Measurements from ENCODE around the gene CPSF3. TPM values are rescaled to one million over a fixed set of nuclear protein-coding genes. Genes with fewer than 3 reads are reported as not detected.

The CPSF3 gene
- total RNA-seq, 1 experiment from 2014 or later: 86.8 TPM

- H3K36me3 ChIP-seq (ENCODE audit: insufficient read depth, low read length, poor library complexity, severe bottlenecking): peaks cover 47% of the 10 kb centered on the region
- no peaks in the 10 kb centered on the region for H3K27me3 ChIP-seq (replicated peaks; ENCODE audit: insufficient read depth, low read depth, low read length, poor library complexity)
- no peak overlapping the region for H3K27ac ChIP-seq (ENCODE audit: low read depth, low read length, poor library complexity, severe bottlenecking)
- no peak for DNase-seq (ENCODE audit: low spot score)
- no peak overlapping the region for H3K4me3 ChIP-seq (ENCODE audit: low read depth, low read length, poor library complexity, severe bottlenecking)
- no peaks in the 10 kb centered on the region for H3K4me1 ChIP-seq (ENCODE audit: insufficient read depth, low read length, poor library complexity, severe bottlenecking)
- ChIA-PET CTCF (no interaction called here), POLR2A (ENCODE audit: low non-redundant PET) (no interaction called here)
- BruUV-seq (replicated peaks): no TSS peak
- intact Hi-C loops (cut with micrococcal nuclease; ENCODE audit: unreplicated experiment): no loop called here
- no peaks in the 10 kb centered on the region for H3K9me3 ChIP-seq (ENCODE audit: low read depth, low read length, poor library complexity, severe bottlenecking)
- TF ChIP-seq CTCF (conservative IDR thresholded peaks at IDR 0.05; ENCODE audit: low read depth, low read length) (no peak), EZH2 (IDR thresholded peaks at IDR 0.05; ENCODE audit: borderline replicate concordance, low read depth, low read length, poor library complexity, severe bottlenecking) (no peak)
Observed at GRCh38 chr2:9519250-9519649, 95.8 kb downstream of the CPSF3 start.

Other genes with a start within 250 kb of the CPSF3 start
- 45.1 and 46.8 TPM in 2 replicates for gene ASAP2, start 216.8 kb upstream of the CPSF3 start, total RNA-seq (2021)
- 115 and 138 TPM in 2 replicates for gene ITGB1BP1, start 126 bp upstream of the CPSF3 start, total RNA-seq (2021)
- gene IAH1, start 50.9 kb downstream of the CPSF3 start, total RNA-seq (2021): 54.9 and 55.3 TPM in 2 replicates
- 34.2 and 40.1 TPM in 2 replicates for gene ADAM17, start 132.2 kb downstream of the CPSF3 start, total RNA-seq (2021)
- gene YWHAQ, start 207.3 kb downstream of the CPSF3 start, total RNA-seq (2021): 505 and 533 TPM in 2 replicates